Measurements from ENCODE around the gene DDIT4. TPM values are rescaled to one million over a fixed set of nuclear protein-coding genes. Genes with fewer than 3 reads are reported as not detected.

The DDIT4 gene
- total and polyA plus RNA-seq, 9 of the 15 experiments (the other 6 are each of a cell fraction or from before 2014, with no cell fraction given), result 8.2 to 675 (median 159) TPM

DNA sequence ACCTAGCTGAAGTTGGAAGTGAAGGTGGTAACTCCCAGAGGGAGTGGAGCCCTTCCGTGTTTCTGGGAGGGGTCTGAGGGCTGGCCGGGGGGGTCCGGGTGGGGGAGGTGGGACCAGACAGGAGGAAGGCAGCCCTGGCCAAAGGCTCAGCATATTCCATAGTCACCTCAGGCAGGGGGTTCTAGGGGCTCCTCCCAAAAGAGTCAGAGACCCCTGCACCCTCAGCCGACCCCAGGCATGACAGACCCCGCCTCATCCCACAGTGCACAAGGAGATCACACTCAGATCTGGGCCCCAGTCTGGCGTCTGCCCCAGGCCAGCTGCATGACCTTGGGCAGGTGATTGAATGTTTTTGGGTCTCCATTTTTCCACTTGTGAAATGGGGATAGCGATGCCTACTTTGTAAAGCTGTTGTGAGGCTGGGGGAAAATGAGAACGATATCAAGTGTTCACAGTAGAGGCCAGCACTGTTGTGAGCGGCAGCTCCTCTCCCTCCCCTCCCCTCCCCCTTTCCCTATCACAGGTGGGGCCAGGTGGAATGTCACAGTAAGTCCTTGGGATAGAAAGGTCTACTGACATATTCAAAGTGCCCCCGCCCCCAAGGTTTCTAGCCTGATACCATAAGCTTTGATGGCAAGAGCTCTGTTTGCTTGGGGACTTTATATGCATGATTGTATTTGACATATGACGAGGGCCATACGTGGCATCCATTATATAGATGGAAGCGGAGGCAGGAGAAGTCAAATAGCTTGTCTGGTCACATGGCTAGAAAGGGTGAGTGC is 47.7 kb downstream of the DDIT4 start (continued):
- TF ChIP-seq RNF2 (IDR thresholded peaks at IDR 0.05) (no peak), ZNF431 (CRISPR knock-in tag; IDR thresholded peaks at IDR 0.05) (no peak), ZBTB1 (CRISPR knock-in tag; IDR thresholded peaks at IDR 0.05; ENCODE audit: borderline replicate concordance, low read depth) (no peak; the same call in 1 of the 2 replicates), POLR2B (IDR thresholded peaks at IDR 0.05; ENCODE audit: low read depth, partially characterized antibody) (peak; percentile 7), NR2C2 (CRISPR knock-in tag; IDR thresholded peaks at IDR 0.05) (no peak), NR2C2 (tag; IDR thresholded peaks at IDR 0.05) (peak; percentile 84), FOXJ2 (tag; IDR thresholded peaks at IDR 0.05) (no peak), TEAD1 (CRISPR knock-in tag; IDR thresholded peaks at IDR 0.05) (0 out of 4 replicates have a peak, but pooled peaks of 1 of the 2 experiments have one; percentile 48), HMG20A (CRISPR knock-in tag; conservative IDR thresholded peaks at IDR 0.05) (0 out of 2 replicates have a peak, but pooled peaks have one; percentile 23), NFATC3 (IDR thresholded peaks at IDR 0.05) (no peak), ZNF3 (CRISPR knock-in tag; IDR thresholded peaks at IDR 0.05) (peak; percentile 77; the same call in 1 of the 2 replicates), TGIF2 (CRISPR knock-in tag; IDR thresholded peaks at IDR 0.05) (no peak), CBX5 (IDR thresholded peaks at IDR 0.05; ENCODE audit: borderline replicate concordance, low read depth) (no peak; the same call in 1 of the 2 replicates), ZNF143 (CRISPR knock-in tag; IDR thresholded peaks at IDR 0.05) (no peak), PRPF4 (IDR thresholded peaks at IDR 0.05; ENCODE audit: insufficient read depth, low read depth, low read length, poor library complexity, severe bottlenecking) (no peak), KDM1A (IDR thresholded peaks at IDR 0.05) (peak in 1 of 2 experiments; percentile 58; a peak in 1 of 4 replicates), CEBPB (tag; IDR thresholded peaks at IDR 0.05) (no peak), RERE (CRISPR knock-in tag; IDR thresholded peaks at IDR 0.05; ENCODE audit: borderline replicate concordance) (no peak)
- TF ChIP-seq, protein P1, sequence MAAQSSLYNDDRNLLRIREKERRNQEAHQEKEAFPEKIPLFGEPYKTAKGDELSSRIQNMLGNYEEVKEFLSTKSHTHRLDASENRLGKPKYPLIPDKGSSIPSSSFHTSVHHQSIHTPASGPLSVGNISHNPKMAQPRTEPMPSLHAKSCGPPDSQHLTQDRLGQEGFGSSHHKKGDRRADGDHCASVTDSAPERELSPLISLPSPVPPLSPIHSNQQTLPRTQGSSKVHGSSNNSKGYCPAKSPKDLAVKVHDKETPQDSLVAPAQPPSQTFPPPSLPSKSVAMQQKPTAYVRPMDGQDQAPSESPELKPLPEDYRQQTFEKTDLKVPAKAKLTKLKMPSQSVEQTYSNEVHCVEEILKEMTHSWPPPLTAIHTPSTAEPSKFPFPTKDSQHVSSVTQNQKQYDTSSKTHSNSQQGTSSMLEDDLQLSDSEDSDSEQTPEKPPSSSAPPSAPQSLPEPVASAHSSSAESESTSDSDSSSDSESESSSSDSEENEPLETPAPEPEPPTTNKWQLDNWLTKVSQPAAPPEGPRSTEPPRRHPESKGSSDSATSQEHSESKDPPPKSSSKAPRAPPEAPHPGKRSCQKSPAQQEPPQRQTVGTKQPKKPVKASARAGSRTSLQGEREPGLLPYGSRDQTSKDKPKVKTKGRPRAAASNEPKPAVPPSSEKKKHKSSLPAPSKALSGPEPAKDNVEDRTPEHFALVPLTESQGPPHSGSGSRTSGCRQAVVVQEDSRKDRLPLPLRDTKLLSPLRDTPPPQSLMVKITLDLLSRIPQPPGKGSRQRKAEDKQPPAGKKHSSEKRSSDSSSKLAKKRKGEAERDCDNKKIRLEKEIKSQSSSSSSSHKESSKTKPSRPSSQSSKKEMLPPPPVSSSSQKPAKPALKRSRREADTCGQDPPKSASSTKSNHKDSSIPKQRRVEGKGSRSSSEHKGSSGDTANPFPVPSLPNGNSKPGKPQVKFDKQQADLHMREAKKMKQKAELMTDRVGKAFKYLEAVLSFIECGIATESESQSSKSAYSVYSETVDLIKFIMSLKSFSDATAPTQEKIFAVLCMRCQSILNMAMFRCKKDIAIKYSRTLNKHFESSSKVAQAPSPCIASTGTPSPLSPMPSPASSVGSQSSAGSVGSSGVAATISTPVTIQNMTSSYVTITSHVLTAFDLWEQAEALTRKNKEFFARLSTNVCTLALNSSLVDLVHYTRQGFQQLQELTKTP (IDR thresholded peaks at IDR 0.05; ENCODE audit: low read depth in 1 of 2, partially characterized antibody in 2 of 2), result peak in 1 of 2 experiments; percentile 50
